C4-2B (cell line): ENCODE results near the gene KRT33A.
A peak's percentile ranks its signal among the peaks of the same experiment; 100 is the strongest.

Source experiments
- H3K27ac ChIP-seq: fragments of 450-650 bp; 2 replicates; pipeline ENCODE4 v1.5.1; 2017
- ZFX ChIP-seq: fragments of 450-650 bp; IDR thresholded peaks from 2 replicates; pipeline ENCODE4 v1.6.1; 2017
- TF ChIP-seq, protein P1 (sequence below): fragments of 450-650 bp; conservative IDR thresholded peaks from 2 replicates; pipeline ENCODE4 v1.5.1; 2017; ENCODE audit warnings: mild to moderate bottlenecking

The KRT33A gene

DNA sequence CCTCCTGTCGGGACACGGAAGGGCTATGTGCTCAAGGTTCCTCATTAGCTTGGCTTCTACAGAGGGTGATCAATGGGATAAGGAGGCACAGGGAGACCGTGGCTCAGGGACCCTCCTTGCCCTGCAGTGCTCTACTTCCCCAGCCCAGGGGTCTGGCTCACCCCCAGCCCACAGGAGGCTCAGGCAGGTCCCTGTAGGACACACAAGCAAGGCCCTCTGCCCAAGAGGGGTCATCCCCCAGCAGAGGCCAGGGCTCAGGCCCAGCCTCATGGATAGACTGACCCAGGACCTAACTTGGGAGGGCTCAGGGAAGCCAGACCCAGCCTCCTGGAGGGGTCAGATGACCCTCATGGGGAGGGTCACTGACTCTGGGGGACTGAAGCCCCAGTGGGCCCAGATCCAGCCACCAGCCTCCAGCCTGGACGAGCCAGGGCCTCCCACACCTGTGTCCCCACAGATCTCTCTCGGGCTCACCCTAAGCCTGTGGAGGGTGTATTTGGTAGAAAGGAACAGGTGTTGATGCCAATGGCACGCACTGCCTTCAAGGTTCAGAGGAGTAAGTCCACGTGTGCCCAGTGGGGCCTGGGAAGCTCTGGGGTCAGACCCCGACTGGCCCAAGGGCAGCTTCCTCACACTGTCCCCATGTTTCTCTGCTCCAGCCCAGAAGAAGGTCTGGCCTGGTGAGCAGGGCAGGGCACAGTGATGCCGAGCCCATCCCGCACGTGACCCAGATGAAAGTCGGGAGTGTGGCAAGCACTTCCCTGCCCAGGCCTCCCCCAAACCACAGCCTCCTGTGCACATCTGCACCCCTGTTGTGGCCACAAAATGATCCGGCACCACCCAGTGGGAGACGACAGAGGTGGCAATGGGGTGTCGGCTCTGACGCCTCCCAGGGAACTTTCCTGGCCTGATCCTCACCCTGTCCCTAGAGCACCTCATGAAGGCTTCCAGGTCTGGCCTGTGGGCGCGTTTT lies 24.2 kb downstream of the KRT33A start:
- TF ChIP-seq, protein P1, sequence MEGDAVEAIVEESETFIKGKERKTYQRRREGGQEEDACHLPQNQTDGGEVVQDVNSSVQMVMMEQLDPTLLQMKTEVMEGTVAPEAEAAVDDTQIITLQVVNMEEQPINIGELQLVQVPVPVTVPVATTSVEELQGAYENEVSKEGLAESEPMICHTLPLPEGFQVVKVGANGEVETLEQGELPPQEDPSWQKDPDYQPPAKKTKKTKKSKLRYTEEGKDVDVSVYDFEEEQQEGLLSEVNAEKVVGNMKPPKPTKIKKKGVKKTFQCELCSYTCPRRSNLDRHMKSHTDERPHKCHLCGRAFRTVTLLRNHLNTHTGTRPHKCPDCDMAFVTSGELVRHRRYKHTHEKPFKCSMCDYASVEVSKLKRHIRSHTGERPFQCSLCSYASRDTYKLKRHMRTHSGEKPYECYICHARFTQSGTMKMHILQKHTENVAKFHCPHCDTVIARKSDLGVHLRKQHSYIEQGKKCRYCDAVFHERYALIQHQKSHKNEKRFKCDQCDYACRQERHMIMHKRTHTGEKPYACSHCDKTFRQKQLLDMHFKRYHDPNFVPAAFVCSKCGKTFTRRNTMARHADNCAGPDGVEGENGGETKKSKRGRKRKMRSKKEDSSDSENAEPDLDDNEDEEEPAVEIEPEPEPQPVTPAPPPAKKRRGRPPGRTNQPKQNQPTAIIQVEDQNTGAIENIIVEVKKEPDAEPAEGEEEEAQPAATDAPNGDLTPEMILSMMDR: no peak
- no peak for TF ChIP-seq ZFX
- no peak overlapping the region for H3K27ac ChIP-seq

GRCh38 chr17:41325611-41326010 lies 25.0 kb downstream of the KRT33A start:
- TF ChIP-seq, protein P1: no peak
- TF ChIP-seq ZFX: no peak
- no peak overlapping the region for H3K27ac ChIP-seq

DNA sequence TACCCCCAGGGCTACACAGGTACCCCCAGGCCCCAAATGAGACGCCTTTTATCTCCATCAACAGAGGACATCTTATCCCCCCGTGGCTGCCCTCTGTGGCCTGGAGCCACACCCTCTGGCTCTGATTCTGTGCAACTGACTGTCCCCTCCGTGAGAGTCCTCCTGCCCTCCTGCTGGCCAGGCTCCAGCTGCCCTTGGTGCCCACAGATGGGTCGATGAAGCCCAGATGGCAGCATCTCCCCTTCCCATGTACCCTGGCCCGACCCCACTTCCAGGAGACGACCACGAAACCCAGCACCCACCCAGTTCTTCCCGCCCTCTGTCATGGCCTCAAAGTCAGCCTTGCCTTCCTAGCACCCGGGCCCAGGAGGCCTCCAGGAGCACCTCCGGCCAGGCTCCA lies 25.5 kb downstream of the KRT33A start:
- H3K27ac ChIP-seq: no peak overlapping the region
- TF ChIP-seq, protein P1: no peak
- no peak for TF ChIP-seq ZFX

DNA sequence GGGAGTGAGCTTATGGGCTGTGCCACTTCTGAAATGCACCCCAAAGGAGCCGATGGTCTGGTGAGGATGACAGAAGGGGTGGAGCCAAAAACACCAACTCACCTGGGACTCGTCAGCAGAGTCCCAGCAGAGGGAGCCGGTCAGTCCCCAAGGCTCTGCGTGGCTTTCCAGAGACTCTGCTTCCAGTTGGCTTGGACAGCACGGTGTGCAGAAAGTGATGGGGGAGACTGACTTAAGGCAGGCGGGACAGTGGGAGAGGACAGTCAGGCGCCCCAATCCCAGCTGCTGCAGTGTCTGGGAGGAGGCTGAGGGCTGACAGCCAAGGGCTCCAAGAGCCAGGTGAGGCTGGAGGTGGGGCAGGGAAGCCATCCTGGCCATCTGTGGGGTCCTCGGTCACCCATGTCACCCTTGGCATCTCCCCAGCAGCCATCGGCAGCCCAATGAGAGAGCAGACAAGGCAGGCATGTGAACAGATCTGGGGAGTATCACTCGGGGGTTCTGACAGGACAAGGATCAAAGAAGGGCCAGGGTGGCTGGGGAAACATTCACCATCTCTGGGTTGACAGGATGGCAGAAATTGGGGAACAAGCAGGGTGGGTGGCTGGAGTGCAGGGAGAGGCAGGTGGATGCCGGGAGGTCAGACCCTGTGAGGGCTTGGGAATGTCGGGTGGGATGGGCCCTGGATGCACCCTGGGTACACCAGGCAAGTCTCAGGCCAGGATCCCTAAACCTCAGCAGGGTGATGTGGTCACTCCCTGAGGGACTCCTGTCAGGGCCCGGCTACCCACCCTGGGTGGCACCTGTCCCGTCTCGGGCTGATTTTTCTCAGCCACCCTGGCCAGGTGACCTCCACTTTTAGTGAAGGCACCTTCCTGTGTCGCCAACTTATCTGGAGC lies 26.2 kb downstream of the KRT33A start:
- H3K27ac ChIP-seq: no peak overlapping the region

DNA sequence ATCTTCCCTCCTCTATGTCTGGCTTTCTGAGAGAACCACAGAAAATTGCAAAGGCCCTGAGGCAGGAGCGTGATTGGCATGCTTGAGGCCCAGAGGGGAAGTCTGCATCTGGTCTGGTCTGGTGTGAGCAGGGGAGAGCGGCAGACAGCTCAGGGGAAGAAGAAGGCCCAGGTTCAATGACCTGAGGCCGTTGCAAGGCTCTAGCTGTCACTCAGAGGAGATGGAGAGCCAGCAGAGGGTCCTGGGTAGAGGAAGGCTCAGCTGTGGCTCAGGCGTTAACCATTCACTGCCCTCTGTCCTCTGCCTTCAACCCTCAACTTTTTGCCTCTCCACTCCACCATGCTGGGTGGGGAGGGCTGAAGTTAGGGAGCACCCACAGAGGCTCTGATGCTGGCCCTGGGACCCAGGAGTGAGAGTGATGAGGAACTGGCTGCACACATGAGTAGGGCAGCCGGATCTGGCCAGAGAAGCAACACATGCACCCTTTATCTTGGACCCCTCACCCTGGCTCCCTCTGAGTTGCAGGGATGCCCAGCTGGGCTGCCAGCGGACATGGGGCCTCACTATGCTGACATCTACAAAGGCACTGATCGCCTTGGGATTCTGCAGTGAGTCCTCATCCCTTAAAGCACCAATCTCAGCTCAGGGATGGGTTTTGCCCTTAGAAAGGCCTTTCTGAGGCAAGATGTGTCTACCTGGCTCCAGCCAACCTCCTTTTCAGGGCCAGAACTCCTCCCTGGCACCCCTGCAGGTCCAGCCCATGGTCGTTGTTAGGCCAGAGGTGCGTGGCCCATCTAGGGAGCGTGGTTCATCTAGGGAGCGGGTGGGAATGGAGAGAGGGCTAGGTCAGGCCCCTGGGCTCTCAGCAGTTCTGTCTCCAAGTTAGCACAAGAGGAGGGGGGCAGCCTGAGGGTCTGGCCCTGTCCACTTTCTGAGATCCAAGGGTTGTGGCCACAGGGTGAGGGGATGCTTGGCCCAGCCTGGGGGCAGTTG lies 27.4 kb downstream of the KRT33A start:
- H3K27ac ChIP-seq: no peak overlapping the region
- TF ChIP-seq ZFX: no peak
- TF ChIP-seq, protein P1: no peak

More for the DNA sequence above, 26.2 kb downstream of the KRT33A start:
- TF ChIP-seq, protein P1: peak; percentile 52
- no peak for TF ChIP-seq ZFX

GRCh38 chr17:41322094-41322902 lies 28.3 kb downstream of the KRT33A start:
- TF ChIP-seq, protein P1: peak; percentile 93
- TF ChIP-seq ZFX: no peak
- no peak overlapping the region for H3K27ac ChIP-seq
